HG02981 (cell line): ENCODE data around the gene ALDH1L2.
"Not testable (repeated sequence)": the region's sequence is repeated elsewhere in the genome, so short reads cannot be mapped to it uniquely, and the experiment has no call there.

Experiments
- ATAC-seq: cut with Tn5 transposase; IDR thresholded peaks from one replicate; pipeline ENCODE4 v1.9.1; 2021; ENCODE audit warnings: mild to moderate bottlenecking, moderate library complexity; ENCODE audit not compliant: unreplicated experiment

Gene ALDH1L2

DNA sequence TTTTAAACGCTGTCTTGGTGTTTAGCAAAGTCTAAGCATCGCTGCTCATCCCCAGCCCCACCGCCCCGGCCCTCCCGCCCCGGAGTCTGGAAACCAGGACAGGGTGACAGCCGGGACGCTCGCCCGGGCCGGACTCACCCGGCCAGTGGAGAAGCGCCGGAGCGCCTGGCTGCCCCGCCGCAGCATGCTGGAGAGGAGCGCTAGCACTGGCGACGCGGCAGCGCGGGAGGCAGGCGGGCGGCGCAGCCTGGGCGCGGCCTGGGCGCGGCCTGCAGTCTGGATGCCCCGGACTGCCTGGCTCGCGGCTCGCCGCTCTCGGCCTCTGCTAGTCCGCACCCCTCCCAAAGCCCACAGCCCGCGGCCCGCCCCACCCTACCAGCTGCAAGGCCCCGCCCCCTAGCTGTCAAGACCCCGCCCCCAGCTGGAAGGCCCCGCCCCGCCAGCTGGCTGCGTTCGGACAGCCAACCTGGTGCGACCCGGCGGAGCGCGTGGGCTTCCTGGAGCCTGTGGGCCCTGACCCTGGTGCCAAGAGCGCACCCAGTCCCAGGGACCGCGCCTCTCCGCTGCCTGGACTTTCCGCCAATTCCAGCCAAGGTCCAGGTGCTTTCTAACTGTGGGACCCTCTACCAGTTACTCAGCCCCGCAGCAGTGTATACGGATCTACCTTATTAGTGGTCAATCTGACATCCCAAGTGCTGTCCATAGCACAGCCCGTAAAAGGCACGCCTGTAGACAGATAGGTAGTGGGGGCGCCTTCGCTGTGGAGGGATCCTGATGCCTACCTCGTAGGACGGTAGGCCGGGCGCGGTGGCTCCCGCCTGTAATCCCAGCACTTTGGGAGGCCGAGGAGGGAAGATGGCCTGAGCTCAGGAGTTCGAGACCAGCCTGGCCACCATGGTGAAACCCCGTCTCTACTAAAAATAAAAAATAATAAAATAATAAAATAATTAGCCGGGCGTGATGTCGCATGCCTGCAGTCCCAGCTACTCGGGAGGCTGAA lies at the start of gene ALDH1L2:
Gene ALDH1L2 (minus strand): TSS at position 208 of the 1,000 bp plus-strand sequence. CDS start 22 bp downstream, at position 186.
- peak; percentile 81 for ATAC-seq

GRCh38 chr12:105120551-105120950 lies 36.3 kb upstream of the ALDH1L2 start:
- no peak for ATAC-seq

- no peak for ATAC-seq
Measured at GRCh38 chr12:105116969-105117368, 32.7 kb upstream of the ALDH1L2 start.

DNA sequence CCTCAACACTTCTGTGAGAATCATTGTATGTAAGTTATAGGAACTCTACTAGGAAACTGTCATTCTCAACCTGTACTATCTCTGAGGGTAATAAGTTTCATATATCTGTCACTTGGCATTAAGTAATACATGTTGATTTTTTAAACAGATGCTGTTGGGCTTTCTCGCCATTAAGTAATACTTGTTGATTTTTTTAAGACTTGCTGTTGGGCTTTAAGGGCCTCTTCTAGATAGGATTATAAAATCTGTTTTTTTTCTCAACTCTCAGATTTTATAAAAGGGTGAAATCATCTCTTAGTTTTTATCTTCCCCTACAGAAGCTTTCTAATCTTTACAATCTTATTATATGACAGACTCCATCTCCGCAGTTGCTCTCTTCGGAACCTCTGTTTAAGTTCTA lies 28.8 kb upstream of the ALDH1L2 start:
- no peak for ATAC-seq

GRCh38 chr12:105110851-105111250 lies 26.6 kb upstream of the ALDH1L2 start:
- no peak for ATAC-seq

DNA sequence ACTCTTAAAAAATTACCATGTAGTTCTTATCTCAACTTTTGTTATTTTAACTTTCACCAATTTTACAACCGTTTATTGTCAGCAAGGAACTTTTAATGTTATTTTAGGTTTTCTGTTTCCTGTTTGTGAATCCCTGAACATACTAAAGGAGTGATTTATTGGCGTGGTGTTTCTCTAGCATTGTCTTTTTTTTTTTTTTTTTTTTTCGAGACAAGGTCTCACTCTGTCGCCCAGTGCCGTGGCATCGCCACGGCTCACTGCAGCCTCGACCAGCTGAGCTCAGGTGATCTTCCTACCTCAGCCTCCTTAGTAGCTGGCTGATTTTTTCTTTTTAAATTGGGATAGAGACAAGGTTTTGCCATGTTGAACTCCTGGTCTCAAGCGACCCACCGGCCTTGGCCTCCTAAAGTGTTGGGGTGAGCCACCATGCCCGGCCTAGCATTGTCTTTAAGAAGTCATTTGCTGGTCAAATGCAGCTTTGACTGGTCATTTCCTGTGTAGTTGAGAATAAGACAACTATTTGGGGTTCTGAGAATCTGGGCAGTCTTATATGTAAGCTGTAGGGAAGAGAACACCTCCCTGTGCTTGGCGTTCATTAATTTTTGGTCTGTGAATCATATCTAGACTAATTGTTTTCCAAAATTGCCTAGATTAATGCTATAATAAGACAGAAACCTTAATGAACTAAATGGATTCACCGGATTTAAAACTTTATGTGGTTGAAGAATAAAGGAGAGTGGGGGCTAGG lies 25.4 kb upstream of the ALDH1L2 start:
- ATAC-seq: peak; percentile 35

DNA sequence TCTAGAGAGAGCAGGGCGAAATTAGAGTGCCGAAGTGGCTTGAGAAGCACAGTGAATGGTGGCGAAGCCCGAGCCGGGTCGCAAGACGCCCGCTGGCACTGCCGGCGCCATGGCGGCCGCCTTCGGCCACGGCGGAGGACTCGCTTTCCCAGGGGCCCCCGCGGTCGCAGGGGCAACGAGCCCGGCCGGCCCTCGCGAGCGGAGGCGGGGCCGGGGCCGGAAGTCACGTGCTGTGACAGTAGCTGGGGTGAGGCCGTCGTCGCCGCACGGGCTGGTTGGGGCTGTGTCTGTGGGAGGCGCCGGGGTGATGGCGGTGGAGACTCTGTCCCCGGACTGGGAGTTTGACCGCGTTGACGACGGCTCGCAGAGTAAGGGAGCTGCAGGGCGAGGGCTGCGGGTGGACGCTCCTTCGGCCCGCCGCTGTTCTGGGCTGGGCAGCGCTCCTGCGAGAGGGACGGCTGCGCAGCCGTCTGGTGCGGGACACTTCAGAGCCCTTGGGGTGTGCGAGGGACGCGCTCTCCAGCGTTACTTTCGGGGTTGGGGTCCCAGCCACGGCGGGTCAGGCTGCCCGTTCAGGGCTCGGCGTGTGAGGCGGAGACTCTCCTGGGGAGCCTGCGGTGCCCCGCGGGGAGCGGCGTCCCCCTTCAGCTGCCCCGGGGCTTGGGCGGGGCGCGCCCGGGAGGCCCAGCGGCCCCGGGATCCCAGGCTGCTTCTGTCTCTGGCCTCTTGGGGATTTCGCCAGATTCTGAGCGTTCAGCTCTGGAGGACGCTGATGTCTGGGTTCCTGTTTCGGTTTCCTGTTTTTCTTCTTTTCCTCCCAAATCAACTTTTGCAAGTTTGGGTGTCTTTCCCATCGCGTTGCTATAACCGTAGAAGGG lies 23.5 kb upstream of the ALDH1L2 start, which contains the start of gene WASHC4:
Gene WASHC4 (plus strand): TSS at position 238 of the 878 bp plus-strand sequence. CDS start 70 bp downstream, at position 308.
- ATAC-seq: peak; percentile 87

DNA sequence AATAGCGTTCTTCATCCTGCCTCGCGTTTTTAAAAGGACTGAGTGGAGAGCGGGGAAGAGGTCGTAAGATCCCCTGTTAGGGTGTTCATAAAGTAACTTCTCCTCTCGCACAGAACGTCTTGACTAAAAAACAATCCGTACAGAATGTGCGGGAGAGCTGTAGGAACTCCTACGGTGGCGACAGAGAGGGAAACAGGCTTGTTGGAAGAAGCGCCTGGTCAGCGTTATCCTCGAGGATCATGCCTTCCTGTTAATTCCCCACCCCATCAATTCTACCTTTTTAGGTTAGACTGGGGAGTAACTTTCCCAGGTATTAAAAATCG lies 22.9 kb upstream of the ALDH1L2 start:
- peak; percentile 3 for ATAC-seq

DNA sequence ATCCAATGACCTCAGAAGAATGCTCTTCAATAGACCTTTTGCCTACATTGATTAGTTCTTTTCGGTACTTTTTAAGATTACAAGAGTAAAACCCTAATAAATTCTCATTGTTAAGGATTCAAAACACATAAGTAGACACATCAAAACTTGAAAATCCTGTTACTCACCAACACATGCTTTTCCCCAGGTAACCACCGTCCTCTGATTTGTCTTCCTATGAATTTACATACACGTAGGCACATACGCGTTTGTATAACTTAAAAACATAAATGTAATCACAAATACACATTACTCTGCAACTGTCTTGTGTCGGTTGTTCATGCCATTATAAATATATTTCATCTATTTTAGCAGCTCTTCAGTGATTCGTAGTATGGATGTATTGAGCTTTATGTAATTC lies 22.4 kb upstream of the ALDH1L2 start:
- no peak for ATAC-seq

DNA sequence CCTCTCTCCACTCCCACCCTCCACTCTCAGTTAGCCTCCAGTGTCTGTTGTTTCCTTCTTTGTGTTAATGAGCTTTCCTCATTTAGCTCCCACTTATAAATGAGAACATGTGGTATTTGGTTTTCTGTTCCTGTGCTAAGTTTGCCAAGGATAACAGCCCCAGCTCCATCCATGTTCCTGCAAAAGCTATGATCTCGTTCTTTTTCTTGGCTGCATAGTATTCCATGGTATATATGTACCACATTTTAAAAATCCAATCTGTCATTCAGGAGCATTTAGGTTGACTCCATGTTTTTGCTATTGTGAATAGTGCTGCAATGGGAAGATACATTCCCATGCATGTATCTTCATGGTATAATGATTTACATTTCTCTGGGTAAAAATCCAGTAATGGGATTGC lies 20.5 kb upstream of the ALDH1L2 start:
- no peak for ATAC-seq

GRCh38 chr12:105102673-105103072 lies 18.4 kb upstream of the ALDH1L2 start:
- no peak for ATAC-seq

- no peak for ATAC-seq
Measured at GRCh38 chr12:105100998-105101397, 16.7 kb upstream of the ALDH1L2 start.

- no peak for ATAC-seq
Measured at GRCh38 chr12:105100207-105100985, 16.1 kb upstream of the ALDH1L2 start.

DNA sequence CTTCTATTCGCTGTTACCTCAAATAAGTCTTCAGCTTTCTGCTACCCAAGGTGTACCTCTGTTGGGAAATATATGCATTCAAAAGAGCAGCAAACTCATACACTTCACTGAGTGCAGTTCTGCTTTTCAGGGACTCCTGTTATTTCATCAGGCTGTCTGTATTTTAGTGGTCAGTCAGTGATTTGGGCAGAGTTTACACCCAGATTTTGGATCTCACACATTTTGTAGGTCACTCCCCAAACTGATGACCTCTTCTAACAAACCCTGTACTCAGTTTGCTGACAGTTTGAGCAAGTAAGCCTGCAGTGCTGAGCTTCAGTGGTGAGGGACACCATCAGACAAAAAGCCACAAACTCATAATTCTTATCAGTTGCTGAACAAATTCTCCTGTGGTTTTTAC lies 15.1 kb upstream of the ALDH1L2 start:
- no peak for ATAC-seq

GRCh38 chr12:105095338-105095737 lies 11.1 kb upstream of the ALDH1L2 start:
- not testable (repeated sequence) for ATAC-seq

GRCh38 chr12:105092336-105092735 lies 8.1 kb upstream of the ALDH1L2 start:
- no peak for ATAC-seq

DNA sequence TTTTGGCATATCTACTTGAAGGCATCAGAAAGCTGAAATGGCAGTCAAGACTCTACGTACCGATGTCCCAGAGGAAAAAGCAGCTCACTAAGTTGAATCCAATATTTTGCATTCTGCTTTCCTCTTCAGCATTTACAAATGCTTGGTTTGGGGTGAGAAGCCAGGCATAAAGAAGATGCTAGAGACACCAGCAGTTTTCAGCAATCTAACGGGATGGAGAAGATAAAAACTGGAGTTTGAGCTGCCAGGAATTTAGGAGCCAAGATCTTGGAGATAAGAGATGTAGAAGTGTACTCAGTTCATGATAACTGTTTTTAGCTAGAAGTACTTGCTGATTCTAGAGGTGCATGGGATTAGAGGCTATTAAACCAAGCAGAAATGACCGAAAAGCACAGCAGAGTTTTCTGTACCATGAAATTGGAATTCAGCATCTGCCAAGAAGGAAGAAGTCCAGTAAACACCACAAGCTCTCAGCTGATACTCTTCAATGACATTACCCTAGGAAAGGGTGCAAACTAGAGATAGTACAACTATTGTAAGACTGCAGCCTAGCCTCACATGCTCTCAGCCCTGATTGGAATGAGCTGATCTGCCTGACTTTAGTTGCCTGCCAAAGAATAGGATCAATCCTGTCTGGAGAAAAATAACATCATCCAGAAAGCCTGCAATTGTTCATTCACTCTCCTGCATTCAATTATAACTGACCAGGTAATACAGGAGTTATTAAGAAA lies 7.4 kb upstream of the ALDH1L2 start:
- no peak for ATAC-seq

- no peak for ATAC-seq
Measured at GRCh38 chr12:105090361-105090760, 6.1 kb upstream of the ALDH1L2 start.

GRCh38 chr12:105089817-105090216 lies 5.6 kb upstream of the ALDH1L2 start:
- ATAC-seq: no peak
